Measurements from ENCODE around the gene TSHZ2.
"Not testable (repeated sequence)": the region's sequence is repeated elsewhere in the genome, so short reads cannot be mapped to it uniquely, and the experiment has no call there.

TSHZ2 gene

DNA sequence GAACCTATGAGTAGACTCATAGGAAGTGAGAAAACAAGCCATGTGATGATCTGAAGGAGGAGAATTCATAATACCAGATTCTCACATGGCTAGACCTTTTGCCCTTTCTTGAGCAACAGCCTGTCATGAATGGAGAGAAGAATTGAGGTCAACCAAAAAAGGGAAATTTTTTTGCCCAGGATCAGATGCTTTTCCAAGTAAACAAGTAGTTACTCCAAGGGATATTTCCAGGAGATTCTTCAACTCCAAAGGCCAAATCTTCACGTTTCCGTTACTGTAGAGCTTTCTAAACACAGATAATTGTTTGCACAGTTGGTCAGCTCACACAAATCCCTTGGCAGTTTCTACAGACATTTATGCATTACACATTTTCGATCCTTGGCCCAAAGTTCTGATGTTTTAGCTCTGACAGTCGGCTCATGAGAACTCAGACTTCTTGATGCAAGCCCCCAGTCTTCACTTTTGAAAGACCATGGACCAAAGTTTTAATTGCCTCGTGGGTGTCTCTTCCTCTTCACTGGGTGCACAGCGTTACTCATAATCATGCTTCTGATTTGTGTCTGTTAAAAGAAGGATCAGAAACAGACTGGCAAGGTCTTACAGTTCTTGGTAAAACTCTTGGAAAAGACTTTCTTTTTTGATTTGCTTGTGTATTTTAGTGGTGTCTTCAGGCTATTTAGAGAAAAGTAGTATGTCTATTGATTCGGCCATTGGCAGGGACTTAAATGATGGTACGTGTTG lies 115.0 kb downstream of the TSHZ2 start:
- TF ChIP-seq, protein P1, sequence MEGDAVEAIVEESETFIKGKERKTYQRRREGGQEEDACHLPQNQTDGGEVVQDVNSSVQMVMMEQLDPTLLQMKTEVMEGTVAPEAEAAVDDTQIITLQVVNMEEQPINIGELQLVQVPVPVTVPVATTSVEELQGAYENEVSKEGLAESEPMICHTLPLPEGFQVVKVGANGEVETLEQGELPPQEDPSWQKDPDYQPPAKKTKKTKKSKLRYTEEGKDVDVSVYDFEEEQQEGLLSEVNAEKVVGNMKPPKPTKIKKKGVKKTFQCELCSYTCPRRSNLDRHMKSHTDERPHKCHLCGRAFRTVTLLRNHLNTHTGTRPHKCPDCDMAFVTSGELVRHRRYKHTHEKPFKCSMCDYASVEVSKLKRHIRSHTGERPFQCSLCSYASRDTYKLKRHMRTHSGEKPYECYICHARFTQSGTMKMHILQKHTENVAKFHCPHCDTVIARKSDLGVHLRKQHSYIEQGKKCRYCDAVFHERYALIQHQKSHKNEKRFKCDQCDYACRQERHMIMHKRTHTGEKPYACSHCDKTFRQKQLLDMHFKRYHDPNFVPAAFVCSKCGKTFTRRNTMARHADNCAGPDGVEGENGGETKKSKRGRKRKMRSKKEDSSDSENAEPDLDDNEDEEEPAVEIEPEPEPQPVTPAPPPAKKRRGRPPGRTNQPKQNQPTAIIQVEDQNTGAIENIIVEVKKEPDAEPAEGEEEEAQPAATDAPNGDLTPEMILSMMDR (IDR thresholded peaks at IDR 0.05; ENCODE audit: low read depth, low read length, missing control alignments), result no peak
- DNase-seq (ENCODE audit: low read depth), result no peak
- H3K4me3 ChIP-seq (ENCODE audit: low read depth, low read length), result no peak overlapping the region

DNA sequence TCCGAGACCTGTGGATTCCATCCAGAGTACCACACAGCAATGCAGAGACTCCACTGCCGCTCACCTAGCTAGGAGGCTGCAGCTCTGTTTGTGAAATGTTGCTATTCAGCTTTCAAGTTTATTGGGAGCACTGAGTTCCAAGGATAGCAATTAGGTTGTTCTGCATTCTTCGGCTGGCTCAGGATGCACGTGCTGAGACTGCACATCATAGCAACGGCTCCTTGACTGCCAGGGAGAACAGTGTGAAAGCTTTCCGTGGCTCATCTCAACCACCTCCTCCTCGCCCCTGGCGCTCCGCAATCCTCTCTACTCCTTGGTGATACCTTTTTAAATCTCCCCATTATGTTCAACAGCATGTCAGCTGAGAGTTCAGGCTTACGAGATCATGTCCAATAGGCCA lies 116.6 kb downstream of the TSHZ2 start:
- H3K4me3 ChIP-seq (ENCODE audit: low read depth, low read length), result no peak overlapping the region
- DNase-seq (ENCODE audit: low read depth), result no peak
- TF ChIP-seq, protein P1 (IDR thresholded peaks at IDR 0.05; ENCODE audit: low read depth, low read length, missing control alignments), result no peak

DNA sequence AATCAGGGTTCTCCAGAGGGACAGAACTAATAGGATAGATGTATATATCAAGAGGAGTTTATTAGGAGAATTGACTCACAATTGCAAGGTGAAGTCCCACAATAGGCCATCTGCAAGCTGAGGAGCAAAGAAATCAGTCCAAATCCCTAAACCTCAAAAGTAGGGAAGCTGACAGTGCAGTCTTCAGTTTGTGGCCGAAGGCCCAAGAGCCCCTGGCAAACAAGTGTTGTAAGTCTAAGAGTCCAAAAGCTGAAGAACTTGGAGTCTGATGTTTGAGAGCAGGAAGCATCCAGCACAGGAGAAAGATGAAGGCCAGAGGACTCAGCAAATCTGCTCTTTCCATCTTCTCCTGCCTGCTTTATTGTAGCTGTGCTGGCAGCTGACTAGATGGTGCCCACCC lies 117.7 kb downstream of the TSHZ2 start:
- H3K4me3 ChIP-seq (ENCODE audit: low read depth, low read length); DNase-seq (ENCODE audit: low read depth): not testable (repeated sequence)

DNA sequence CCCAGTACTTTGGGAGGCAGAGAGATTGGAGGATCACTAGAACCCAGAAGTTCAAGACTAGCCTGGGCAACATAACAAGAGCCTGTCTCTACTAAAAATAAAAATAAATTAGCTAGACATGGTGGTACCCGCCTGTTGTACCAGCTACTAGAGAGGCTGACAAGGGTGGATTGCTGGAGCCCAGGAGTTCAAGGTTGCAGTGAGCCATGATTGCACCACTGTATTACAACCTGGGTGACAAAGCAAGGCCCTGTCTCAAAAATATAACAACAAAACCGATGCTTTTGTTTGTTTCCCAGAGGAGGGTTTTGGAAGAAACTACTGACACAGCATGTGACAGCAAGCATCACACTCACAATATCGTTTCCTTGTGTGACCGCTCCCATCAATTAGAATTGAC lies 119.6 kb downstream of the TSHZ2 start:
- DNase-seq (ENCODE audit: low read depth), result no peak
- no peak overlapping the region for H3K4me3 ChIP-seq (ENCODE audit: low read depth, low read length)
- TF ChIP-seq, protein P1 (IDR thresholded peaks at IDR 0.05; ENCODE audit: low read depth, low read length, missing control alignments), result no peak

DNA sequence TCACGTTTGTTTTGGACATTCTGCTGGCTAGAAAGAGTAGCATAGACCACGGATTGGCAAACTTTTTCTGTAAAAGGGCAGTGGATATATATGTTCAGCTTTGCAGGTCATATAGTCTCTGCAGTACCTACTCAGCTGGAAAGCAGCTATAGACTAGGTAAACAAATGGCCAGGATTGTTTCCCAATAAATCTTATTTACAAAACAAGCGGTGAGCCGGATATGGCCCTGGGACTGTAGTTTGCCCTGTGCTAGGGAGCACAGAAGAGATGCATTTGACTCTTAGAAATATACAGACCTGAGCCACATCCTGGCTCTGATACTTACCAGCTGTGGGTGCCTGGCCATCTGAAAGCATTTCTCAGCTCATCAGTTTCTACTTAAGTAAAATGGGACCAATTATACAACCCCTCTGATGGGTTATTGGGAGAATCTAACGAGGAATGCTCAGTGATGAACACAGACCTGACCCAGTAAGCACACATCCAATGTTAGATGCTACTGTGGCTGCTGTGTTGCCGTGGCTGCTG lies 120.7 kb downstream of the TSHZ2 start:
- TF ChIP-seq, protein P1 (IDR thresholded peaks at IDR 0.05; ENCODE audit: low read depth, low read length, missing control alignments), result no peak
- no peak for DNase-seq (ENCODE audit: low read depth)
- no peak overlapping the region for H3K4me3 ChIP-seq (ENCODE audit: low read depth, low read length)

DNA sequence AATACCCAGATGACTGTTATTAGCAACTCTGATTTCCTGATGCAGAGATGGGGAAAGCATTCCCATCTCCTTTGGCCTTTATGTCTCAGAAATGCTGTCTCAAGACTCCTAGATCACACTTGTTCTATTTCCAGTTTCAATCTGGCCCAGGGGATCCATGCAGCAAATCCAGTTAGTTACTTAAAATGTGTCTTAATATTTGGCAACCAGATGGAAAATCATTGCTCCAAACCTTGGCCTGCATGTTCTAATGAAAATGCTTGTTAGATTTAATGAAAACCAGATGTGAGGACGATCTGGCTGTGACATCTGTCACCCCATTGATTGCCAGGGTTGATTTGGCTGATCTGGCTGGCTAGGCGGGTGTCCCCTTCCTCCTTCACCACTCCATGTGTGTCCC lies 125.2 kb downstream of the TSHZ2 start:
- no peak for DNase-seq (ENCODE audit: low read depth)
- TF ChIP-seq, protein P1 (IDR thresholded peaks at IDR 0.05; ENCODE audit: low read depth, low read length, missing control alignments), result no peak
- H3K4me3 ChIP-seq (ENCODE audit: low read depth, low read length), result no peak overlapping the region

DNA sequence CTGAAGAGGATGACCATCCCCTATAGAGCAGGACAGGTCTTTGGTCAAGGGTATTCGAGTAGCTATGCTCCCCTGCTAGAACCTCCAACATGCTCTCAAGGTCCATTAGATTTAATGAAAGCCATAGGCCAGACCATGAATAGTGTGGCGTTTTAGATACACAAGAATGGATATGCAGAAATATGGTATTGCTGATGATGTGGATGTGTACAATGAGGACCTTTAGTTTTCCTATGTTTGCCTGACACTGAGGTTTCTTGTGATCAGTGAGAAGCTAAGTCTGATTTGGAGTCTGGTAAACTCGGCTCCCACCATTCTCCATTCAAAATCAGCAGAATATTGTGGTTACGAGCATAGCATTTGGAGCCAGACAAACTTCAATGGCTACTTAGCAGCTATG lies 125.6 kb downstream of the TSHZ2 start:
- TF ChIP-seq, protein P1 (IDR thresholded peaks at IDR 0.05; ENCODE audit: low read depth, low read length, missing control alignments), result no peak
- no peak for DNase-seq (ENCODE audit: low read depth)
- H3K4me3 ChIP-seq (ENCODE audit: low read depth, low read length), result no peak overlapping the region

Data from GM12864 (cell line).